GM12878 (cell line): ENCODE measurements around the gene TPCN2. TPM values are rescaled to one million over a fixed set of nuclear protein-coding genes. Genes with fewer than 3 reads are reported as not detected.

ENCODE experiments used
- ATAC-seq: fragments of 200-7000 bp; cut with Tn5 transposase; 3 replicates; pipeline ENCODE4 v1.9.1; 2020; ENCODE audit warnings: mild to moderate bottlenecking, moderate library complexity
- BruUV-seq: library from RNA; stranded (reverse); fragments of 400-500 nt; replicated peaks from 2 replicates; lab custom pipeline; 2021; lab: Mats Ljungman, UMichigan
- CTCF ChIA-PET: fragments of 300-600 bp; sonication (Branson Sonifier 250); formaldehyde crosslinking; extraction: SDS; loops from one replicate; lab custom pipeline; 2021; ENCODE audit warnings: inconsistent platforms; lab: Yijun Ruan, JAX
- POLR2A ChIA-PET: fragments of 350-600 bp; formaldehyde crosslinking; extraction: SDS; loops from one replicate; lab custom pipeline; 2021; ENCODE audit warnings: inconsistent platforms; lab: Charles Lee
- RAD21 ChIA-PET: fragments of 300-600 bp; sonication (Branson Sonifier 250); formaldehyde crosslinking; loops from one replicate; lab custom pipeline; 2023; ENCODE audit warnings: antibody characterized with exemption; ENCODE audit not compliant: unreplicated experiment; lab: Charles Lee
- SMC1A ChIA-PET: fragments of 300-600 bp; sonication (Branson Sonifier 250); formaldehyde crosslinking; loops from one replicate; lab custom pipeline; 2023; ENCODE audit not compliant: unreplicated experiment, uncharacterized antibody; lab: Charles Lee
- DNase-seq: peaks from one replicate; pipeline ENCODE4 v3.0.0-alpha.2; 2011; ENCODE audit warnings: low read depth, low spot score
- FAIRE-seq: peaks from 3 replicates; lab custom pipeline; 2011; peaks lifted over from hg19 to GRCh38; lab: Jason Lieb, UNC
- H2AFZ ChIP-seq: 2 replicates; pipeline ENCODE4 v1.6.0; 2011; ENCODE audit warnings: low read depth, low read length, control low read depth; ENCODE audit not compliant: control insufficient read depth
- H3K27ac ChIP-seq: 2 replicates; pipeline ENCODE4 v1.5.1; 2011; ENCODE audit warnings: control low read depth; ENCODE audit not compliant: control insufficient read depth, insufficient read depth
- H3K27me3 ChIP-seq, 2 experiments: replicated peaks in 1 of 2; 2 replicates each; pipeline versions ENCODE4 v1.6.0 to v1.6.1; 2011; ENCODE audit warnings: low read length in 1 of 2; ENCODE audit not compliant: control insufficient read depth in 2 of 2, insufficient read depth in 2 of 2
- H3K36me3 ChIP-seq, 2 experiments: 2 replicates each; pipeline ENCODE4 v1.5.1; 2011; ENCODE audit warnings: low read length in 1 of 2; ENCODE audit not compliant: control insufficient read depth in 2 of 2, insufficient read depth in 2 of 2
- H3K4me1 ChIP-seq: 2 replicates; pipeline ENCODE4 v1.6.1; 2011; ENCODE audit warnings: mild to moderate bottlenecking, low read length, moderate library complexity, mixed read lengths; ENCODE audit not compliant: control insufficient read depth, insufficient read depth
- H3K4me2 ChIP-seq: 2 replicates; pipeline ENCODE4 v1.6.0; 2011; ENCODE audit warnings: control low read depth; ENCODE audit not compliant: control insufficient read depth, insufficient read depth
- H3K4me3 ChIP-seq: fragments of 200-600 bp; sonication (generic); 2 replicates; pipeline ENCODE4 v1.5.1; 2016
- H3K79me2 ChIP-seq: 2 replicates; pipeline ENCODE4 v1.6.0; 2011; ENCODE audit warnings: low read length; ENCODE audit not compliant: control insufficient read depth, insufficient read depth
- H3K9ac ChIP-seq: 2 replicates; pipeline ENCODE4 v1.8.0; 2011; ENCODE audit warnings: low read length, control low read depth, mixed read lengths; ENCODE audit not compliant: control insufficient read depth, insufficient read depth
- H3K9me3 ChIP-seq: replicated peaks from 3 replicates; pipeline ENCODE4 v1.5.1; 2011; ENCODE audit warnings: mild to moderate bottlenecking, low read length; ENCODE audit not compliant: control insufficient read depth, insufficient read depth
- H4K20me1 ChIP-seq: 2 replicates; pipeline ENCODE4 v1.6.0; 2011; ENCODE audit not compliant: control insufficient read depth, insufficient read depth
- ATF7 ChIP-seq: fragments of 450-650 bp; IDR thresholded peaks from 2 replicates; pipeline ENCODE4 v1.6.1; 2016; ENCODE audit warnings: low read depth, mild to moderate bottlenecking
- E2F8 ChIP-seq: fragments of 450-650 bp; IDR thresholded peaks from 2 replicates; pipeline ENCODE4 v1.6.1; 2018; ENCODE audit warnings: mild to moderate bottlenecking, low read depth, moderate library complexity; ENCODE audit not compliant: partially characterized antibody
- EGR1 ChIP-seq, 2 experiments: IDR thresholded peaks; 1 replicate in 1 of 2; 2 replicates in 1 of 2; pipeline ENCODE4 v1.6.1; 2011 to 2012; ENCODE audit warnings: low read depth in 2 of 2, low read length in 2 of 2, borderline replicate concordance in 1 of 2, mild to moderate bottlenecking in 1 of 2, moderate library complexity in 1 of 2
- GABPA ChIP-seq: IDR thresholded peaks from 2 replicates; pipeline ENCODE4 v1.6.1; 2014; ENCODE audit warnings: antibody characterized with exemption, low read depth, mild to moderate bottlenecking, inconsistent platforms
- MYB ChIP-seq: fragments of 150-350 bp; IDR thresholded peaks from 2 replicates; pipeline ENCODE4 v1.6.1; 2014; ENCODE audit warnings: mild to moderate bottlenecking, low read depth, low read length, borderline replicate concordance
- SIN3A ChIP-seq: IDR thresholded peaks from 2 replicates; pipeline ENCODE4 v1.6.1; 2012; ENCODE audit warnings: low read depth, low read length, improper control_type of control experiment
- SREBF2 ChIP-seq: IDR thresholded peaks from 2 replicates; pipeline ENCODE4 v1.6.1; 2012; ENCODE audit warnings: mild to moderate bottlenecking, low read length
- TBL1XR1 ChIP-seq: IDR thresholded peaks from 2 replicates; pipeline ENCODE4 v1.6.1; 2012; ENCODE audit warnings: low read depth, low read length, improper control_type of control experiment
- WGBS: methylation state at CpG from one replicate; pipeline ENCODE4 v1.1.6; 2016; ENCODE audit warnings: low lambda C conversion rate; ENCODE audit not compliant: insufficient replicate concordance, insufficient coverage; ENCODE audit errors: missing lambda C conversion rate; 5-methylcytosine and 5-hydroxymethylcytosine counted together
- in situ Hi-C: fragments of 300-500 bp; cut with MboI; formaldehyde crosslinking; loops from 9 replicates; pipeline ENCODE4 v1.14.3; 2018; ENCODE audit warnings: mixed read lengths
- intact Hi-C: fragments of 100-400 bp; cut with micrococcal nuclease; formaldehyde crosslinking; loops from one replicate; pipeline ENCODE4 v1.14.2; 2022; ENCODE audit not compliant: unreplicated experiment
- polyA plus RNA-seq, 11 experiments: library from polyadenylated mRNA; depleted of rRNA in 4 of 11; unstranded in 6 of 11; stranded (reverse) in 5 of 11; fragments of >200 nt; fragmentation: Nextera tagmentation in 4 of 11; fragmentation: Illumina TruSeq in 1 of 11; extraction: Ambion mirVana in 4 of 11; extraction: Trizol in 1 of 11; gene quantifications; 1 replicate in 1 of 11; 2 replicates in 10 of 11; pipeline versions ENCODE4 v1.2.1 to v1.2.3, GENCODE V29; 2011 to 2016; ENCODE audit warnings: inconsistent platforms in 2 of 11, missing spikeins in 2 of 11, low read depth in 1 of 11
- total RNA-seq, 4 experiments: library from RNA; depleted of rRNA in 3 of 4; stranded (reverse); fragments of >200 nt in 3 of 4; fragmentation: Illumina TruSeq in 1 of 4; extraction: Trizol in 1 of 4; gene quantifications; 2 replicates each; pipeline versions ENCODE4 v1.2.1 to v1.2.3, GENCODE V29; 2013 to 2021

The TPCN2 gene
- total and polyA plus RNA-seq, 10 of the 15 experiments (the other 5 are each of a cell fraction or from before 2014, with no cell fraction given): 1.7 to 18.4 (median 8.4) TPM

DNA sequence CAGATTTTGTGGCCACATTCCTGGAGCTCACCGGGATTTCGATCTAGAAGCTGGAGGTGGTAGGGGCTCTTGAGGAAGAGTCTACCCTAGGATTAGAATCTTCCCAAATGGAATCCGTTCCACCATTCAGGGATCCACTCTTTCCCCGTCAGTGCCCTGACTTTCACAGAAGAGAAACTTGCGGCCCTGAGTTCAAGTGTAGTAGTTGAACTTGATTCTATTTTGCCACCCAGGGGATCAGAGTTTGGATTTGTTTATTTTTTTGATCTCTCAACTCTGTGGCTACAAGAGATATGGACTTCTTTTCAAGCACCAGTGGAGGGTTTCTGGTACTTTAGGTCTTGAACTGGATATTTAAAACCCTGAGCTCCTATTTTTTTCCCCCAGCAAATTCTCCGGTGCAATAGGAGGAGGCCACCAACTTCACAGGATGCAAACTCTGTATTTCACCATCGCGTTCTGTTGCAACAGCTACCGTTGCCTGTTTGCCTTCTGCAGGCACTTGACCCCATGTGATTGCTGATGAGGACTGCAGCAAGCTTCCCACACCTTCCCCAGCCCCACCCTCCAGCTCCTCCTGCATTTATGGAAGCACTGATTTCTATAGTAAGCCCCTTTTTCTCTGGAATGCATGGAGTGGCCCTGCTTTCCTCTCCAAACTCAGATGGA is 20.9 kb upstream of the TPCN2 start:
- CTCF ChIA-PET: interaction anchor here (1.8 kb wide), 1 partner anchor 16 kb away, joined by 7 read pairs; no protein-coding TSS in a partner anchor
- FAIRE-seq: no peak

More for the DNA sequence above, 20.9 kb upstream of the TPCN2 start:
- intact Hi-C loops (no loop called here), in situ Hi-C loops (no loop called here)
- no peak for DNase-seq
- WGBS: 57% methylated on average over 9 of the region's 9 CpGs
- H2AFZ ChIP-seq: no peak overlapping the region
- no peaks in the 10 kb centered on the region for H3K36me3 ChIP-seq
- H3K9me3 ChIP-seq: no peaks in the 10 kb centered on the region
- H3K27ac ChIP-seq: no peak overlapping the region
- H3K27me3 ChIP-seq: peaks cover 0 to 2% of the 10 kb centered on the region in 2 experiments; a peak in 2 of 4 replicates
- H3K4me2 ChIP-seq: no peak overlapping the region
- ChIA-PET POLR2A (interaction anchor here (0.7 kb wide), 2 partner anchors 35 to 100 kb away, joined by 3 to 6 read pairs; no protein-coding TSS in a partner anchor), RAD21 (no interaction called here), SMC1A (interaction anchor here (0.7 kb wide), 1 partner anchor 25 kb away, joined by 3 read pairs; no protein-coding TSS in a partner anchor)
- no peak overlapping the region for H3K4me3 ChIP-seq
- ATAC-seq: no peak
- no peak overlapping the region for H3K9ac ChIP-seq
- H3K79me2 ChIP-seq: no peaks in the 10 kb centered on the region
- TF ChIP-seq SIN3A (no peak), E2F8 (no peak), SREBF2 (no peak), MYB (no peak), GABPA (no peak), ATF7 (no peak), EGR1 (IDR thresholded peaks at IDR 0.05; ENCODE audit: borderline replicate concordance in 1 of 2, low read depth in 2 of 2, low read length in 2 of 2) (no peak), TBL1XR1 (no peak)
- no peaks in the 10 kb centered on the region for H4K20me1 ChIP-seq
- BruUV-seq: no TSS peak
- H3K4me1 ChIP-seq: peaks cover 5% of the 10 kb centered on the region
